ENCODE results near the gene CDIPT.
"Not testable (repeated sequence)": the region's sequence is repeated elsewhere in the genome, so short reads cannot be mapped to it uniquely, and the experiment has no call there.

CDIPT gene

DNA sequence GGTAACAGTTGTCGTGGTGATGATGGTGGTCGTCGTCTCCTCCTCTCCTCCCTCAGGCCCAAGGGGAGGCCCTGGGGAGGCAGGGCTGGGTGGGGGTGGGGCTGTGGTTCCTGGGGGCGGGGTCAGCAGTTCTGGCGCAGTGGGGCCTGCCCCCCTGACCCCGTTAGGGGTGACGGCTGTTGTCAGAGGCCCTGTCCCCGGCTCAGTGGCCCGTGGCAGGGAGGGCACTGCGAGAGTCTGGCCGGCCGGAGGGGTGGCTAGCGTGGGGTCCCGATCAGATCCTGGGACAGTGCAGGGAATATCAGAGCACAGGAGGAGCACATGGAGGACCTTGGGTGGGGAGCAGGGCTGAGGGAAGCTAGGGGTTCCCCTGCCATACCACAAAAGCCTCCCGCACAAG lies 33.8 kb upstream of the CDIPT start:
- DNase-seq (ENCODE audit: low spot score) = no peak

DNA sequence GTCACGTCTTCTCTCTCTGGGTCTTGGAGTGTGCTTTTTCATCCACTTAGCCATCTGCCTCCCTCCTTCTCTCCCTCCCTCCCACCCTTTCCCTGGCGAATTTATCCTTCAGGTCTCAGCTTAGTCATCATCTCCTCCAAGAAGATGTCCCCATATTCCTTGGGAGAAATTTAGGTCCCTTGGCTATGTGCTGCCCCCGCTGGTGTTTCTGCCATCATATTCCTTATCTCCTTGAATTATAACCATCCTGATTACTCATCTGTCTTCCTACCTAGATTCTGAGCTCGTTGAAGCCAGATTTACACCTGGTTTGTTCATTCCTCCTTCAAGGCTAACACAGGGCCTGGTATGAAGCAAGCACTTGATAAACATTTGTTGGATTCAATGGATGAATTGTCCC lies 31.3 kb upstream of the CDIPT start:
- no peak for DNase-seq (ENCODE audit: low spot score)

DNA sequence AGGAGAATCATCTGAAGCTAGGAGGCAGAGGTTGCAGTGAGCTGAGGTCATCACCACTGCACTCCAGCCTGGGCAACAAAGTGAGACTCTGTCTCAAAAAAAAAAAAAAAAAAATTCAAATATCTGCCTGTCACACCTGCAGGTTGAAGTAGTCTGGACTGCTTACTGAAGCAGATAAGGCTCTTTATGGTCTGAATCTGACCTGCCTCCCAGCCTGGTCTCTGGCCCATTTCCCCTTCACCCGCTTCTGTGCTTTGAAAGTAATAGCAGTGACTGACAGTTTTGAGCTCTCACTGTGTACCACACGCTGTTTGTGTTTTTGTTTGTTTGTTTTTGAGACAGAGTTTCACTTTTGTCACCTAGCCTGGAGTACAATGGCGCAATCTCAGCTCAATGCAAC lies 30.5 kb upstream of the CDIPT start:
- DNase-seq (ENCODE audit: low spot score) = no peak

DNA sequence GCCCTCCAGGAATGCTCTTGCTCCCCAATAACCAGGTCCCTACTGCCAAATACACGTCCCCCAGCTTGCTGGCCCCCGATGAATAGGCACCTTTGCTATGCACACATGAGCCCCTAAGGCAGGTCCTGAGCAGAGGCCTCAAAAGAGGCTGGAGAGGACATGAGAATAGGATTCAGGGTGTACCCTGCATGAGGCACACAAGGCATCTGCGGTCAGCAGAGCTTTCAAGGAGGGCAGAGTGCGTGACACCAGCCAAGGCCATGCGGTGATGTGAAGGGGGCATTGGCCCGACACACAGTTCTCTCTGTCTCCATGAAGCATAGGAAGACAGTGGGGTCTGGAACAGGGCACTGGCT lies 29.4 kb upstream of the CDIPT start:
- DNase-seq (ENCODE audit: low spot score) = no peak

DNA sequence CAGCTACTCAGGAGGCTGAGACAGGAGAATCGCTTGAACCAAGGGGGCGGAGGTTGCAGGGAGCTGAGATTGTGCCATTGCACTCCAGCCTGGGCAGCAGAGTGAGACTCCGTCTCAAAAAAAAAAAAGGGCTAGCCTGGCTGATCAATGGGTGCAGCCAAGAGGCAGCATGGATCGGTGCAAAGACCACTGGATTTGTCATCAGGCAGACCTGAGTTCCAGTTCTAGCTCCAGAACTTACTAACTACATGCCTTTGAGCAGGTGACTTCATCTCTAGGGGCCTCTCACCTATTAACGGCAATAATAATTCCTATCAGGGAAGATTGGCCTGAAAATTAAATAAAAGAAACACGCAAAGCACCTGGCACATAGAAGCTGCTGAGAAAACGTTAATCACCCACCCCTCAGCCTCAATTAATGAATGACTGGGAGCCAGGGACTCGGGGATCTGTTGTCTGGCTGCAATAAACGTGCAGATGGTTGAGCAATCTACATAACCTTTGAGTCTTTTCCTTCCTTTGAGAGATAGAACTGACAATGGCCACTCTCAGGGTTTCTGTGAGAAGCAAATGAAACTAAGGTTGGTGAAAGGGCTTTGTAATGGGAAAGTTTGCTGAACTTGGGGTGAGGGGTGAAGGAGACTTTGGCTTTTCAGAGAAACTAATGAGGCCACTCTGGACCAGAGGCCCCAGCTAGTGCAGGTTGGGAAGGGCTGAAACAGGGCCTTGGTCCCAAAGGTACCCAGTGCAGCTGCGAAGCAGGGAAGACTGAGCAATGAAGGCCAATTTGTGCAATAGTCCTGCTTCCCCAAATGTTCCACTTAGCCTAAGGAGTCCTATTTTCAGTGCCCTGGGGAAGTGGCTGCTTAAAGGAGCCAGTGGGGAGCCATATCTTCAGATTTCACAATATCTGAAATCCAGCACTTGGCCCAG lies 28.8 kb upstream of the CDIPT start:
- DNase-seq (ENCODE audit: low spot score) = no peak

DNA sequence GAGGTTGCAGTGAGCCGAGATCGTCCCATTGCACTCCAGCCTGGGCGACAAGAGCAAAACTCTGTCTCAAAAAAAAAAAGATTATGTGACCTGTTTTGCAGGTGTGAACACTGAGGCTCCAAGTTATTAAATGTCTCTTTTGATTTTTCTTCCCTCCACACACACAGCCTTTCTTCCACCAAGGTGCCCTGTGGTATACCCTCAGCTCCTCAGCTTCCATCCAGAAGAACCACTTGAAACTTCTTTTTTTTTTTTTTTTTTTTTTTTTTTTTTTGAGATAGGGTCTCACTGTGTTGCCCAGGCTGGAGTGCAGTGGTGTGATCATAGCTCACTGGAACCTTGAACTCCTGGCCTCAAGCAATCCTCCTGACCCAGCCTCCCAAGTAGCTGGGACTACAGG lies 26.3 kb upstream of the CDIPT start:
- not testable (repeated sequence) for DNase-seq (ENCODE audit: low spot score)

DNA sequence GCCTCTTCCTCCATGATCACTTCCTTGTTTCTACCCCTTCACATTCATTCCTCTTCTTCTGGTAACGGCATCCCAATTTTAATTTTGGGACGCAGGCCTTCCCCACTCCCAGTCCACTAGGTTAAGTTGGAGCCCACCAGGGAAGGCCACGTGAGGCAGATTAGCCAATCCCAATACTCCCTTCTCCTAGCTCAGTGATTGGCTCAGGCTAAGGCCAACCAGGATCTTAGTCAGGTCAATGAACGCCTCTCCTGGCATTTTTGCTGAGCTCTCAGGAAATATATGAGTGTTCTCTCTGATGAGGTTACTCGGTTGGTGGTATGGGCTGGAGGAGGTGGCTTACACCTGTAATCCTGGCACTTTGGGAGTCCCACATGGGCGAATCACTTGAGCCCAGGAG lies 21.0 kb upstream of the CDIPT start:
- DNase-seq (ENCODE audit: low spot score) = no peak

DNA sequence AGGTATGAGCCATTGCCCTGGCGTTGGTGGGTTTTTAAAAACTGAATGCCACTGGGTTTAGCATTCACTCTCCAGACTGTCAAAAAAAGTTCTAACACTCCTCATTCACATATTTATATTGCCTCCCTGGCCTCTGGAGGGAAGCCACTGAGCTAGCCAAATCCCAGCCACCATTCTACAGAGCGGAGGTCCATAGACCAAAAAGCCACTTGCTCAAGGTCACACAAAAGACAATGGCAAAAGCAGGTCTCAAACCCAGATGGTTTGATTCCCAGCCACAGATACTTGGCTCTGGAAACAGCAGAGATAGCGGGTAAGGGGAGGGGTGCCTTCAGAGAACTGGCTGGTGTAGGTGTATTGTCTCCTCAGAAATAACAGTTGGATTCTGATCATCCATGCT lies 18.0 kb upstream of the CDIPT start:
- DNase-seq (ENCODE audit: low spot score) = no peak

DNA sequence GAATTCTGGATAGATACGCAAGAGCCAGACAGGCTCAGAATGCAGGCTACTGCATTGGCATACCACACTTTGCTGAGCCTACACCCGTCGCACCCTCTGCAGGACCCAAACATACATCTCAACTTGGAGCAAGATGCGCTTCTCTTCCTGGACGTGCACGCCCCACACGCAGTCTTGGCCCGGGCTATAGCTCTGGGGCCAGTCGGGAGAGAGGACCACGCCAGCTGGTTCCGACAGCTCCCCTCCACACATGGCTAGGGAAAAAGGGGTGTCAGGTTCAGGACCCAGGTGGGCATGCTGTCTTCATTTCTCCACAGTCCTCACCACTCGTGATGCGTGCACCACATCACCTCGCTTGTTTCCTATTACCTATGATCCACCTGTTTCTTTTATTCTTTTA lies 15.1 kb upstream of the CDIPT start:
- DNase-seq (ENCODE audit: low spot score) = no peak

DNA sequence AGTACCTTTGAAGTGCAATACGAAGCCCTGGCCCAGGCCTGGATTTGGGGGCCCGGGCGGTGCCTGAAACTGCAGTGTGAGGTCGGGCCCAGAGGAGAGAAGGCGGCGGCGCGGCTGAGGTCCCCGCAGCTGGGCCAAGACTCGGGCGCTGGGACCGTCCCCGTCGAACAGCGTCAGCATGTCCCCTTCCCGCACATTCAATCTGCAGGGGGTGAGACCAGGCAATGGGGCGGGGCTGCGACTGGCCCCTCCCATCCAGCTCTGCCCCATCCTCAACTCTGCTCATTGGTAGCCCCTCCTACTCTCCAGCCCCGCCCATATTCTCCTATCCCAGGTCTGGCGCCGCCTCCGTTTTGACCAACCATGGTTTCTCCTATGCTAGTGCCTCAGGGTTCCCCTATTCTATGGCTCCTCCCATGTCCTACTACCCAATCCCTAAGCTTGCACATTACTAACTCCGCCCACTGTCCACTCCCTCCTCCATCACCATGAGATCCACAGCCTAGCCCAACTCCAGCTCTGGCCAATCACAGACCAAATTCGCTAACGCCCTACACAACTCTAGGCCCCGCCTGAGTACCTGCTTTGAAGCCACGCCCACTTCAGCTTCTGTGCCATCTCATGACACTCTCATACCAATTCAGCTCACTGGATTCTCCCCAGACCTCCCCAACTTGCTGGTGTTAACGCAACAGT lies 14.4 kb upstream of the CDIPT start:
- peak; percentile 39 for DNase-seq (ENCODE audit: low spot score)

DNA sequence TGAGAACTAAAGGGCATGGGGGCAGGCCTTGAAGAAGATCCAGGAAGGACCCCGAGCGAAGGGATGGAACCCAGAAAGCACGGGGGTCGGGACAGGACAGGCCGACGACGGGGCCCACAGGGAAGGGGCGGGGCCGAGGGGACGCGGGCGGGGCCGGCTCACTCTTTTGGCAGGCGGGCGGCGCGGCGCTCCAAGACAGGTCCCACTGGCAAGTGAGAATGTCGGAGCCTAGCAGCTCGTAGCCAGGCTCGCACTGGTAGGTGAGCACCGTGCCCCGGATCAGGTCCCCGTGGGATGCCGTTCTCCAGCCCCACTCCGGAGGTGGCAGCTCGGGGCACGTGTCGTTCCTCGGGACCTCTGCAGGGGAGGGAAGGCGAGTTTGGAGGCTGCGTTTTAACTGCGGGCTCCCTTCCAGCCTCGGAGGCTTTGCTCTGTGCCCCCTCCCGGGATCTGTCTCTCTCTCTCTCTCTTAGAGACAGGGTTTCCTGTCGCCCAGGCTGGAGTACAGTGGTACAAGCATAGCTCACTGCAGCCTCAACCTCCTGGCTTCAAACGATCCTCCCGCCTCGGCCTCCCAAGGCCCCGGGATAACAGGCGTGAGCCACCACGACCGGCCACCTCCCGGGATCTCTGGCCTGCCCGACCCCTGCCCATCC lies 13.7 kb upstream of the CDIPT start:
- DNase-seq (ENCODE audit: low spot score) = no peak

DNA sequence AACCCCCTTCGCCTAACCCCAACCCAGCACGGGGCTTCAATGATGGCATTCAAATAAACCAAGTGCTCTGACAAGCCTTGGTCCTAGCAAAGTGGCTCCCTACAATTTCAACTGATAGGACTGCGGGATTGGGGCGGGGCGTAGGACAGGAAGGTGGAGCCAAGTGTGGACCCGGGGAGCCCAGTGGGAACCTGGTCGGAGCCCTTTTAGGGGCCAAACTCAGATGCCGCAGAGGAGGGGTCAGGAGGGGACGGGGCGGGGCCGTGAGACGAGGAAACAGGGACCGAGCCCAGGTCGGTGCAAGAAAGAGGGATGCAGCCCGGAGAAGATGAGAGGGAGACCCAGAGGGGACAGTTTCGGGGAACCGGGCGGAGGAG lies 13.2 kb upstream of the CDIPT start:
- DNase-seq (ENCODE audit: low spot score) = no peak

DNA sequence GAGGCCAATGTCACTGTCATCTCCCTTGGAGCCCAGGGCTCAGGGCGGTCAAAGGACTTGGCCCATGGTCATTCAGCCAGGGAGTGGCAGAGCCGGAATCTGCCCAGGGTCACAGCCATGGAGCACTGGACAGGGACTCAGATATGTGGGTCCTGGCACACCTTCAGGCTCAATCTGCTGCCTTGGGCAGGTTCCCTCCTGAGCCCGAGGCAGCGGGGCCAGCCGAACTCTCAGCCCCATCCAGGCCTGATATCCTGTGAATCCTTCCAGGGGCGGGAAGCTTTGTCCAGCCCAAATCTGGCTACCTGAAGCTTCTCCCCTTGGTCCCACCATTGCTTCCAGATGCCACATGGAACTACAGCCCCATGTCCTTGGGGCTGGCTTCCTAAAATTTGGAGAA lies 12.2 kb upstream of the CDIPT start:
- no peak for DNase-seq (ENCODE audit: low spot score)

DNA sequence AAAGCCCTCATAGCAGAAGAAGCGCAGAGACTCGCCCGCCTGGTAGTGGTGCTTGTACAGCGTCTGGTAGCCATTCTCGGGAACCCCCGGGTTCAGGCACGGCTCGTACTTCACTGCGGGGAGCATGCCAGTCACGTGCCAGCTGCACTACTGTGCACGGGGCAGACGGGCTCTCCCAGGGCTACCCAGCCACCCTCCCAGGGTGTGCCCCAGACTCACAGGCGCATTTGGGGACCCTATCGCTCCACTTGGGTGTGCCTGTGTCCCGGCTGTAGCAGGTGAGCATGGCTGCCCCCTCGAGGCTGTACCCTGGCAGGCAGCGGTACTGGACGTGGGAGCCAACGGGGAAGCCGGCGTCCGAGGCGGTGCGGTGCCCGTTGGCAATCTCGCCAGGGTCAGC lies 10.3 kb upstream of the CDIPT start:
- DNase-seq (ENCODE audit: low spot score) = no peak

DNA sequence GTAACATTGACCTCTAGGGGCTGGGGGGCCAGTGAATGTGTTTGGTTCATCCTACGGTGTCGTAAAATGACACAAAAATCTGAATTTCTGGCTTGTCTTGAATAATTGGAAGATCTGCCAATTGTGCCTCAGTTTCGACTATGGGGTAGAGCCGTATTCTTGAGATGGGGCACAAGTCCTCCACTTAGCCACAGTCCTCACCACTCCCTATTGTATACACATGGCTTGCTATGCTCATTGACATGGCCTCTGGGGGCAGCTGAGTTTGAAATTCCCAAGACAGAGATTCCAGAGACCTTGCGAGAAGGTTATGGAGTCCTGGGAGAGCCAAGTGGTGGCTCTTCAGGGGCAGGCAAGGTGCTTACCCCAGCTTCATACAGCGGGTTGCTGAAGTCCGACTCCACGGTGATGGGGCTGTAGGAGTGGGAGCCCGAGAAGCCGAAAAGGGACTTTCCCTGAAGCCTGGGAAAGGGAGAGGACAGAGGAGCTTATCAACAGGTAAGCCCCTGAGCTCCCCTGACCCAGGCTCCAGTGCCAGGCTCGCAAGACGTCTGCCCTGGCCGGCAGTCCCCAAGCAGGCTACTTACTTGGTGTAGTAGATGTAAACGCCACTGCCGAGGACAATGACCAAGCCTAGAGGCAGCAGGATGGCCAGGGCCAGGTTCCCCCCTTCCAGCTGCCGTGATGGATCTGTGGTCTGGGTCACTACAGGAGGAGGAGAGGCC lies 9.0 kb upstream of the CDIPT start:
- no peak for DNase-seq (ENCODE audit: low spot score)

DNA sequence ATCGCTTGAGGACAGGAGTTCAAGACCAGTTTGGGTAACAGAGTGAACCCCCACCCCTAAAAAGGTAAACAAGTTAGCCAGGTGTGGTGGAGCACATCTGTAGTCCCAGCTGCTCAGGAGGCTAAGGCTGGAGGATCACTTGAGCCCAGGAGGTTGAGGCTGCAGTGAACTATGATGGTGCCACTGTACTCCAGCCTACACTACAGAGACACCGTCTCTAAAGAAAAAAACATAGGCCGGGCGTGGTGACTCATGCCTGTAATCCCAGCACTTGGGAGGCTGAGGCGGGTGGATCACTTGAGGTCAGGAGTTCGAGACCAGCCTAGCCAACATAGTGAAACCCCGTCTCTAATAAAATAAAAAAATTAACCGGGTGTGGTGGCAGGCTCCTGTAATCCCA lies 6.0 kb upstream of the CDIPT start:
- not testable (repeated sequence) for DNase-seq (ENCODE audit: low spot score)

DNA sequence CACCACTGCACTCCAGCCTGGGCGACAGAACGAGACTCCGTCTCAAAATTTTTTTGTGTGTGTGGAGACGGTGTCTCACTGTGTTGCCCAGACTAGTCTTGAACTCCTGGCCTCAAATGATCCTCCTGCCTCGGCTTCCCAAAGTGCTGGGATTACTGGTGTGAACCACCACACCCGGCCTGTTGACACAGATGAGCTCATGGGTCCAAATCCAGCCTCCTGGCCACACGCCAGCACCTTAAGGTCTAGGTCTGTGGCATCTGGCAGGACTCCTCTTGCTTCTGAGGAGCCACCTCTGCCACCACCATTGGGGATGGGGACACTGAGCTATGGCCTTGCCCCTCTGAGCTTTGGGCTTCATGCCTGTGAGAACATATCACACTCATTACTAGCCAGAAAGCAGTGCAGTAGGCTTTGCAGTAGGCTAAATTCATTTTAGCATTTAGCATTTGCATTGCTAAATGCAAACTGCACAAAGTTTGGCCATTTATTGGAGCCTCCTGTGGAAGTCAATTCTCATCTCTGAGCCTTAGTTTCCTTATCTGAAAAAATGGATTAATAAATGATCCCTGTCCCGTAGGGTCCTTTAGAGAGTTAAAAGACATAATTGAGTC lies 5.5 kb upstream of the CDIPT start:
- DNase-seq (ENCODE audit: low spot score) = no peak

DNA sequence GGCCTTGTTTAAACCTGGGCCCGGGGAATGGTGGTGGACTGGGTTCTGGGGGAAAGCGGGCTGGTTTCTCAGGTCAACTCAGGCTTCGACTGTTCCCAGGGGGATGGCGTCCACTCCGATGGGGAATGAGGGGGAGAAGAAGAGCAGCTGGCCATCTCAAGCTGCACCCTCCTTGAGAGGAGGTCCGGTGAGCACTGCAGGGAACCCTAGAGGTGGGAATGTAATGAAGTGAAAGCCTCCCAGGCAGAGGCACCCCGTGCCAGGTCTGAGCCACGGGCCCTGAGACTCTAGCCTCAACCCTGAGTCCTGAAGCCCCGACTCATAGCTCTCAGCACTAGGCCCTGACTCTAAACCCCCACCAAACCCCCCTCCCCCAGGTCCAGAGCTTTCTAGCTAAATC lies 1.2 kb upstream of the CDIPT start:
- no peak for DNase-seq (ENCODE audit: low spot score)

DNA sequence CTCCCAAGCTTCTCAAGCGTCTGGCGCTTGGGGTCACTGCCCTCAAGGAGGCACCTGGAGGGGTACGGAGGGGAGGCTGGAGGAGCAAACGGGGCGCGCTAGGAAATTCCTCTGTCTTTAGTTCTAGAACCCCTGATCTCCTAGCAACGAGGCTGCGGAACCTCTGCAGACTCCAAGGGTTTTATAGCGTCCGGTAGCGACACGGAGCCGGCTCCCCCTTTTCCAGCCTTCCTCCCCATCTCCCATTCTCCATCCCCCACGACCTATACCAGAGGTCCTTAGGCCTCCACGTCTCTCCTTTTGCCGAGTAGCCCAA lies 601 bp upstream of the CDIPT start:
- no peak for DNase-seq (ENCODE audit: low spot score)

DNA sequence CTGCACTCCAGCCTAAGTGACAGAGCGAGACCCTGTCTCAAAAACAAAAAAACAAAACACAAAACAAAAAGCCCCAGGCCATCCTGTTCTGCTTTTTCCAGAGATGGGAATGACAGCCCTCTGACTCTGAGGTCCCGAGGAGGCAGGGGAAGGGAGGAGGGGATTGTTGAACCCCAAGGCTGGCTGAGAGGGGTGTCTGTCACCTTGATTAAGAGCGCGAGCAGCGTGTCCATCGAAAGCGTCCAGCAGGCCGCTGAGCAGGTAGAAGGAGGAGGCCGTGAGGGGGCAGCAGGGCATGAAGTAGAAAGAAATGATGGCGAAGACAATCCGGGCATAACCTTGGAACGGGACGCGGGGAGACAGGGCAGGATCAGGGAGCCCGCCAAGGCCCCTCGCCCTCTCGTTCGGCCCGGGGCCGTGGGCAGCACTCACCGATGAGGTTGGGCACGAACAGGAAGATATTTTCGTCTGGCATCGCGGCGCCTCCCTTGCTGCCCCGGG lies 593 bp downstream of the CDIPT start:
- no peak for DNase-seq (ENCODE audit: low spot score)

DNA sequence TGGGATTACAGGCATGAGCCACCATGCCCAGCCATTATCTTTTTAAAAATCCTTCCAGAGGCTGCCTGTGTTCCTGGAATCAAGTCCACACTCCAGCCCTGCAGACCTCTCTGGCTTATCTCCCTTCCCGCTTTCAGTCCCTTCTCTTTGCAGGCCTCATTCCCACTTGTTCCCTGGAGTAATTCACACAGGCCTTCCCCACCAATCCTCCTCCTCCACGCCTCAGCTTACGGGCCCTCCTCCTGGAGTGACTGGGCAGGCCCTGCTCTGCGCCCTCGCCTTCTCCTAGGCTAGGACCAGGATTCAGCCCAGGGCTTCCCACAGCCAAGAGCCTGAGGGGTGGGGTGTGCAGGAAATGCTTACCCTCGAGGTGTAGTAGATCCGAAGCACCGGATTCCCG lies 2.8 kb downstream of the CDIPT start:
- DNase-seq (ENCODE audit: low spot score) = no peak

DNA sequence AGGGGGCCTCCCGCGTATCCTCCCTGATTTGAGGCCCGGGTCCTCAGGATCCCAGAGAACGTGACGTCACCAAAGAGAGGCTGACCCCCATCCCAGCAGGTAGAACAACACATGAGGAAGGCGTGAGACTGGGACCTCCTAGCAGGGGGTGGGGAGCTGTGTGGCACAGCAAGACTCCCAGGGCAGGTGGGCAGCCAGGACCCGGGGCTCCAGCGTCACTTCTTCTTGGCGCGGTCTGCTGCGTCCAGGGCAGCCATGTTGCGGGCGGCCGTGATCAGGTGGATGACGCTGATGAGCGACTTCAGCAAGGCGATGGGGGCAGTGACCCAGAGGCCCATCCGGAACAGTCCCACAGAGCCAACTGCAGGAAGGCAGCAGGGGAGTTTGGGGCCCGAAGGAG lies 4.1 kb downstream of the CDIPT start:
- no peak for DNase-seq (ENCODE audit: low spot score)

Measured in activated CD4-positive, alpha-beta T cell treated with anti-CD3 and anti-CD28 coated beads, Interleukin-2, Interleukin-4, amounts not matched to agents 100 ng/mL and 50 ng/mL, durations not matched to agents 16 hours and 8 hours (primary cell).